Natural killer cell (primary cell): ENCODE measurements around the gene TRAF3IP1. TPM values are rescaled to one million over a fixed set of nuclear protein-coding genes. Genes with fewer than 3 reads are reported as not detected.

Source experiments
- ATAC-seq, 3 donors: fragments of 150-1000 bp in 2 of 3; fragments of 200-7000 bp in 1 of 3; cut with Tn5 transposase; 1 replicate in 1 of 3; 2 replicates in 2 of 3; pipeline ENCODE4 v1.10.0; 2021; ENCODE audit warnings: mild to moderate bottlenecking in 2 of 3, moderate library complexity in 2 of 3
- DNase-seq, 2 donors: peaks; one replicate each; pipeline versions ENCODE4 v3.0.0 to v3.0.0-alpha.2; 2013 to 2021; ENCODE audit warnings: mixed read lengths in 1 of 2
- H3K27ac ChIP-seq: one replicate; pipeline ENCODE4 v1.5.1; 2013; ENCODE audit warnings: mild to moderate bottlenecking, low read length
- H3K27me3 ChIP-seq: one replicate; pipeline ENCODE4 v1.6.1; 2013; ENCODE audit warnings: low read length; ENCODE audit not compliant: control insufficient read depth, insufficient read depth
- H3K36me3 ChIP-seq: one replicate; pipeline ENCODE4 v1.6.1; 2013; ENCODE audit warnings: low read length; ENCODE audit not compliant: control insufficient read depth, insufficient read depth
- H3K4me1 ChIP-seq: one replicate; pipeline ENCODE4 v1.6.1; 2013; ENCODE audit warnings: low read length; ENCODE audit not compliant: control insufficient read depth, insufficient read depth
- H3K4me3 ChIP-seq: one replicate; pipeline ENCODE4 v1.5.1; 2013; ENCODE audit warnings: low read length
- H3K9me3 ChIP-seq: one replicate; pipeline ENCODE4 v1.6.1; 2013; ENCODE audit warnings: low read length; ENCODE audit not compliant: control insufficient read depth, insufficient read depth
- H3K27ac Mint-ChIP-seq, 2 donors: one replicate each; pipeline ENCODE4 v1.8.0; 2022; ENCODE audit warnings: mild to moderate bottlenecking in 2 of 2, mixed read lengths in 2 of 2, moderate library complexity in 1 of 2
- H3K27me3 Mint-ChIP-seq, 2 donors: one replicate each; pipeline ENCODE4 v1.8.0; 2022; ENCODE audit warnings: low read depth in 2 of 2, mixed read lengths in 2 of 2
- H3K36me3 Mint-ChIP-seq: one replicate; pipeline ENCODE4 v1.8.0; 2022; ENCODE audit warnings: mixed read lengths
- H3K4me1 Mint-ChIP-seq, 2 donors: one replicate each; pipeline ENCODE4 v1.8.0; 2022; ENCODE audit warnings: mixed read lengths in 2 of 2
- H3K4me3 Mint-ChIP-seq: one replicate; pipeline ENCODE4 v1.8.0; 2022; ENCODE audit warnings: mild to moderate bottlenecking, moderate library complexity, mixed read lengths
- H3K9me3 Mint-ChIP-seq, 2 donors: one replicate each; pipeline ENCODE4 v1.8.0; 2022; ENCODE audit warnings: mixed read lengths in 2 of 2
- CTCF ChIP-seq: fragments of 200-600 bp; IDR thresholded peaks from one replicate; pipeline ENCODE4 v1.8.0; 2022; ENCODE audit warnings: antibody characterized with exemption
- WGBS: methylation state at CpG from one replicate; pipeline ENCODE4 v1.1.7; 2013; ENCODE audit warnings: missing lambda C conversion rate; ENCODE audit not compliant: insufficient coverage; 5-methylcytosine and 5-hydroxymethylcytosine counted together
- intact Hi-C: fragments of 100-400 bp; cut with micrococcal nuclease; formaldehyde crosslinking; loops from one replicate; pipeline ENCODE4 v1.14.2; 2022
- total RNA-seq, 4 donors: library from RNA; stranded (reverse); fragments of 120-200 nt in 1 of 4; gene quantifications; one replicate each; pipeline versions ENCODE4 v1.2.3 to v1.2.4, GENCODE V29; 2013 to 2022

TRAF3IP1 gene
- total RNA-seq, 3 donors from 2014 or later (not counting 1 experiment from before 2014, with no cell fraction given) = 9.7 to 11.9 (median 11.3) TPM

GRCh38 chr2:238431456-238431855, 111.1 kb downstream of the TRAF3IP1 start:
- ATAC-seq (no peak), DNase-seq (no peak)
- no peaks in the 10 kb centered on the region for H3K9me3 Mint-ChIP-seq
- Histone ChIP-seq H3K9me3 (no peaks in the 10 kb centered on the region), H3K4me1 (peaks cover 19% of the 10 kb centered on the region), H3K27ac (no peak overlapping the region), H3K36me3 (peaks cover 31% of the 10 kb centered on the region), H3K27me3 (no peaks in the 10 kb centered on the region), H3K4me3 (no peak overlapping the region)
- no peak for TF ChIP-seq CTCF
- H3K27me3 Mint-ChIP-seq = no peaks in the 10 kb centered on the region
- peaks cover 20% of the 10 kb centered on the region for H3K36me3 Mint-ChIP-seq
- H3K4me1 Mint-ChIP-seq = peaks cover 65 to 69% of the 10 kb centered on the region in 2 donors
- no peak overlapping the region for H3K4me3 Mint-ChIP-seq
- peak overlapping the region; percentile 77 to 90 for H3K27ac Mint-ChIP-seq
- 57% methylated on average over 1 of the region's 1 CpG for WGBS
- intact Hi-C loops = no loop called here

- H3K36me3 ChIP-seq = peaks cover 46% of the 10 kb centered on the region
- Mint-ChIP-seq H3K9me3 (no peaks in the 10 kb centered on the region), H3K27ac (peak overlapping the region; percentile 77 to 90), H3K27me3 (no peaks in the 10 kb centered on the region), H3K4me3 (no peak overlapping the region), H3K4me1 (peaks cover 64 to 66% of the 10 kb centered on the region in 2 donors), H3K36me3 (peaks cover 26% of the 10 kb centered on the region)
- intact Hi-C loops = no loop called here
- no peak for TF ChIP-seq CTCF
- H3K27ac ChIP-seq = no peak overlapping the region
- WGBS = 91% methylated on average over 14 of the region's 14 CpGs
- no peak overlapping the region for H3K4me3 ChIP-seq
- no peaks in the 10 kb centered on the region for H3K27me3 ChIP-seq
- DNase-seq = no peak
- peaks cover 6% of the 10 kb centered on the region for H3K4me1 ChIP-seq
- no peak for ATAC-seq
- no peaks in the 10 kb centered on the region for H3K9me3 ChIP-seq
Observed at GRCh38 chr2:238433300-238433915, 113.1 kb downstream of the TRAF3IP1 start.

DNA sequence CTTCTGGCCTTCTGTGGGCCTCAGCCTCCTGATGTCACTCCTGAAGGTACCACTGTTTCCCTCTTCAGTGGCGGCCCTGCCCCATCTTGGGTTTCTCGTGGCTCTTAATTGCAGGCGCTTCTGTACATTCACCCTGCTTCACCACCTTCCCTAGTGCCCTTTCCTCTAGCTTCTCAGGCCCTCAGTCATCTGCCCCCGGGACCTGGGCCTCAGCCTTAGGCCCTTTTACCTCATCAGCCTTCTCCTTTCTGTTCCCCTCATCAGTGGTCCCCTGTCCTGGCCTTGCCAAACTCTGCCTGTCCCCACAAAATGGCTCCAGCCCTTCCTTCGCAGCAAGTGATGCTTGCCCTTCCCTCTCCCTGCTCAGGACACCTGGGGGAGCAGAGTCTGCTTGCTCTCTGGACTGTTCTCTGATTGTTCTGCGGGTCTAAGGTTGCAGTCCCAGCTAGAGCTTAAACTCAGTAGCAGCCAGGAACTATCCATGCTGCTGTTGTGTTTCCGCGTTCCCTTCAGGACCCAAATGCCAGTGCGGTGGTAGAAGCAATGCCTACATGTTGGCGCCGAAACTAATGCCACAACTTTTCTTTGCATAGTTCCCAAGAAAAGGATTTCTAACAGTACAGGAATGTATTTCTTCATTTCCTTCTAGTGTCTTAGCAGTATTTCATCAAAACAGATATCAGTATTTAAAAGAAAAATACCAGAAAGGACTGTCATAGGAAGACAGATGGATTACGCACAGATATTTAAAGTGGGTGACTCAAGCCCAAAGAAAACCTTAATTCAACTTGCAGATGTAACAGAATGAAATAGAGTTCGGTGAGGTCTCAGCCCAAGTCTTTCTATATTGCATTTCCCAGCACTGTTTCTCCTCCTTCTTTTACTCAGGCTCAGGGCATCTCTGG, 113.9 kb downstream of the TRAF3IP1 start:
- Histone ChIP-seq H3K36me3 (peaks cover 54% of the 10 kb centered on the region), H3K27me3 (no peaks in the 10 kb centered on the region), H3K27ac (no peak overlapping the region), H3K4me3 (no peak overlapping the region), H3K4me1 (no peaks in the 10 kb centered on the region), H3K9me3 (no peaks in the 10 kb centered on the region)
- WGBS = 95% methylated on average over 13 of the region's 13 CpGs
- peaks cover 64 to 70% of the 10 kb centered on the region in 2 donors for H3K4me1 Mint-ChIP-seq
- no peak for TF ChIP-seq CTCF
- intact Hi-C loops = no loop called here
- no peaks in the 10 kb centered on the region for H3K27me3 Mint-ChIP-seq
- ATAC-seq (no peak), DNase-seq (no peak)
- no peaks in the 10 kb centered on the region for H3K9me3 Mint-ChIP-seq
- H3K36me3 Mint-ChIP-seq = peaks cover 26% of the 10 kb centered on the region
- H3K4me3 Mint-ChIP-seq = no peak overlapping the region
- peak overlapping the region; percentile 57 to 77 for H3K27ac Mint-ChIP-seq
